Fibroblast of skin of left biceps (primary cell): ENCODE data around the gene ANKRD13C.
"Not testable (repeated sequence)": the region's sequence is repeated elsewhere in the genome, so short reads cannot be mapped to it uniquely, and the experiment has no call there.

Experiments
- DNase-seq, 2 experiments: peaks; one replicate each; pipeline ENCODE4 v3.0.0-alpha.2; 2013; ENCODE audit warnings: low read depth in 2 of 2

The ANKRD13C gene

GRCh38 chr1:70354332-70355110 lies at the start of gene ANKRD13C:
TSS of gene ANKRD13C (minus strand) at chr1:70354722. CDS start at chr1:70354408, 314 bp downstream.
- DNase-seq, result peak; percentile 91 to 94

- no peak for DNase-seq
Observed at GRCh38 chr1:70403759-70404158, 49.2 kb upstream of the ANKRD13C start.

- no peak for DNase-seq
Observed at GRCh38 chr1:70401974-70402373, 47.5 kb upstream of the ANKRD13C start.

GRCh38 chr1:70400335-70400734 lies 45.8 kb upstream of the ANKRD13C start:
- DNase-seq, result no peak

GRCh38 chr1:70397013-70397412 lies 42.5 kb upstream of the ANKRD13C start:
- DNase-seq, result no peak

- no peak for DNase-seq
Observed at GRCh38 chr1:70396607-70397006, 42.1 kb upstream of the ANKRD13C start.

- DNase-seq, result no peak
Observed at GRCh38 chr1:70392626-70393025, 38.1 kb upstream of the ANKRD13C start.

- DNase-seq, result no peak
Observed at GRCh38 chr1:70387507-70387906, 33.0 kb upstream of the ANKRD13C start.

GRCh38 chr1:70386121-70386520 lies 31.6 kb upstream of the ANKRD13C start:
- DNase-seq, result no peak

GRCh38 chr1:70385477-70385876 lies 31.0 kb upstream of the ANKRD13C start:
- DNase-seq, result no peak

GRCh38 chr1:70384542-70384941 lies 30.0 kb upstream of the ANKRD13C start:
- no peak for DNase-seq

GRCh38 chr1:70383483-70383882 lies 29.0 kb upstream of the ANKRD13C start:
- no peak for DNase-seq

GRCh38 chr1:70382682-70383081 lies 28.2 kb upstream of the ANKRD13C start:
- DNase-seq, result no peak

GRCh38 chr1:70376196-70376595 lies 21.7 kb upstream of the ANKRD13C start:
- DNase-seq, result no peak

GRCh38 chr1:70373580-70373979 lies 19.1 kb upstream of the ANKRD13C start:
- DNase-seq, result not testable (repeated sequence)

- no peak for DNase-seq
Observed at GRCh38 chr1:70372426-70372825, 17.9 kb upstream of the ANKRD13C start.

GRCh38 chr1:70371586-70371985 lies 17.1 kb upstream of the ANKRD13C start:
- not testable (repeated sequence) for DNase-seq

GRCh38 chr1:70367397-70367796 lies 12.9 kb upstream of the ANKRD13C start:
- DNase-seq, result not testable (repeated sequence)

GRCh38 chr1:70366997-70367396 lies 12.5 kb upstream of the ANKRD13C start:
- not testable (repeated sequence) for DNase-seq

- DNase-seq, result not testable (repeated sequence)
Observed at GRCh38 chr1:70366425-70366952, 12.0 kb upstream of the ANKRD13C start.

GRCh38 chr1:70364439-70364838 lies 9.9 kb upstream of the ANKRD13C start:
- no peak for DNase-seq

- peak in 1 of 2 experiments; percentile 13 for DNase-seq
Observed at GRCh38 chr1:70361727-70362398, 7.3 kb upstream of the ANKRD13C start.

- DNase-seq, result no peak
Observed at GRCh38 chr1:70360321-70360720, 5.8 kb upstream of the ANKRD13C start.
